SK-N-SH (cell line): ENCODE data around the gene CYTH4.

Experiments
- ELF1 ChIP-seq: IDR thresholded peaks from 2 replicates; pipeline ENCODE4 v1.4.0; 2012
- EP300 ChIP-seq, 2 experiments: IDR thresholded peaks; 2 replicates each; pipeline versions ENCODE4 v1.4.0 to v1.6.1; 2012; ENCODE audit warnings: borderline replicate concordance in 1 of 2, low read depth in 1 of 2, low read length in 1 of 2
- GABPA ChIP-seq: IDR thresholded peaks from 2 replicates; pipeline ENCODE4 v1.4.0; 2012; ENCODE audit warnings: low read depth, mild to moderate bottlenecking
- JUND ChIP-seq: IDR thresholded peaks from 2 replicates; pipeline ENCODE4 v1.4.0; 2012
- NRF1 ChIP-seq: IDR thresholded peaks from 2 replicates; pipeline ENCODE4 v1.6.1; 2012; ENCODE audit warnings: low read depth, mild to moderate bottlenecking, low read length
- RAD21 ChIP-seq: IDR thresholded peaks from 2 replicates; pipeline ENCODE4 v1.6.1; 2012; ENCODE audit warnings: mild to moderate bottlenecking, low read length
- SMC3 ChIP-seq: IDR thresholded peaks from 2 replicates; pipeline ENCODE4 v1.6.1; 2012; ENCODE audit warnings: low read depth, low read length, improper control_type of control experiment
- TEAD4 ChIP-seq: IDR thresholded peaks from 2 replicates; pipeline ENCODE4 v1.4.0; 2012; ENCODE audit warnings: mild to moderate bottlenecking, borderline replicate concordance; ENCODE audit not compliant: insufficient read depth
- TF ChIP-seq, protein P1 (sequence below): fragments of 200-600 bp; sonication (generic); IDR thresholded peaks from 2 replicates; pipeline ENCODE4 v1.6.1; 2017; ENCODE audit warnings: antibody characterized with exemption, mild to moderate bottlenecking, moderate library complexity
- TF ChIP-seq, protein P2 (sequence below): fragments of 150-350 bp; IDR thresholded peaks from 2 replicates; pipeline ENCODE4 v1.6.1; 2017; ENCODE audit warnings: antibody characterized with exemption, low read length, low read depth, borderline replicate concordance
- TF ChIP-seq, protein P3 (sequence below): IDR thresholded peaks from 2 replicates; pipeline ENCODE4 v1.4.0; 2012; ENCODE audit warnings: low read depth, borderline replicate concordance
- TF ChIP-seq, protein P4 (sequence below): IDR thresholded peaks from 2 replicates; pipeline ENCODE4 v1.6.1; 2012; ENCODE audit warnings: mild to moderate bottlenecking, low read depth, low read length, moderate library complexity
- TF ChIP-seq, protein P5 (sequence below): fragments of 150-350 bp; IDR thresholded peaks from 2 replicates; pipeline ENCODE4 v1.6.1; 2016; ENCODE audit warnings: mild to moderate bottlenecking, low read depth, low read length

DNA sequence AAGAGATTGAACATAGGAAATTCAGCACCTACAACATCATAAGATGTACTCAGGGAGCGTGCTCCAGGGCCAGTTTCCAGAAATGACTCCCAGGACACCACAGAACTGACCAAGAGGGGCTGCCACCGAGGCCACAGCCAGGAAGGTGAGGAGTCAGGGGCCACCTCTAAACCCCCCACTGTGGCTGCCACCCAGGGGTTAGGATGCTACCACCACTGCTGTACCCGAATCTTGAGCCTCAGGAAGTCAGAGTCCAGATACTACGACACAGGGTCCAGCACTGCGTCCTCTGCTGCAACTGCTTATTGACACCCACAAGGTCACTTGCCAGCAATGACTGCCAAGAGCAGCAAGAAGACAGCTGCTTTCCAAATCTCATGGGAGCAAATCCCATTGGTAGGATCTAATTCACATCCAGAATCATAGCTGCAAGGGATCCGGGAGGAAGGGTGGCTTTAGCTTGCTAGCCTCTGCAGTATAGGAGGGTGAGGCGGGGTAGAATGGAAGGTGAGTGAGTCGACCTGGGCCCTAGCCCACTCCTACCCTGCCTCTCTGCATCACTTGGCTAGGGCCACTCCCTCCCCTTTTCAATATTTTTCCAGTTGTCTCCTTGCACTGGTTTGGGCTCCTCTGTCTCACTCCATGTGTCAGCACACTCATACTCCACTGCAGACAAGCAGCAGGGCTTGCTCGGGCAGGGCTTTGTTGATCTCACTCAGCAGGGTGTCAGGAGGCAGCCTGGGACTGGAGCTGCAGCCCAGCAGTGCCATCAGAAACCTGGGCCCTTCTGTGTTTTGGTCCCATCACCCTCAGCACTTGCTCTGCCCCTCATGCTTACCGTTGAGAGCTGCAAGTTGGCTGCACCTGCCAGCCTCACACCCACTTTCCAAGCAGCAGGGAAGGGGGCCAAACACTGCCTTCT lies 18.1 kb upstream of the CYTH4 start:
- TF ChIP-seq, protein P1, sequence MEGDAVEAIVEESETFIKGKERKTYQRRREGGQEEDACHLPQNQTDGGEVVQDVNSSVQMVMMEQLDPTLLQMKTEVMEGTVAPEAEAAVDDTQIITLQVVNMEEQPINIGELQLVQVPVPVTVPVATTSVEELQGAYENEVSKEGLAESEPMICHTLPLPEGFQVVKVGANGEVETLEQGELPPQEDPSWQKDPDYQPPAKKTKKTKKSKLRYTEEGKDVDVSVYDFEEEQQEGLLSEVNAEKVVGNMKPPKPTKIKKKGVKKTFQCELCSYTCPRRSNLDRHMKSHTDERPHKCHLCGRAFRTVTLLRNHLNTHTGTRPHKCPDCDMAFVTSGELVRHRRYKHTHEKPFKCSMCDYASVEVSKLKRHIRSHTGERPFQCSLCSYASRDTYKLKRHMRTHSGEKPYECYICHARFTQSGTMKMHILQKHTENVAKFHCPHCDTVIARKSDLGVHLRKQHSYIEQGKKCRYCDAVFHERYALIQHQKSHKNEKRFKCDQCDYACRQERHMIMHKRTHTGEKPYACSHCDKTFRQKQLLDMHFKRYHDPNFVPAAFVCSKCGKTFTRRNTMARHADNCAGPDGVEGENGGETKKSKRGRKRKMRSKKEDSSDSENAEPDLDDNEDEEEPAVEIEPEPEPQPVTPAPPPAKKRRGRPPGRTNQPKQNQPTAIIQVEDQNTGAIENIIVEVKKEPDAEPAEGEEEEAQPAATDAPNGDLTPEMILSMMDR = no peak
- TF ChIP-seq ELF1 (no peak), TEAD4 (no peak), EP300 (IDR thresholded peaks at IDR 0.05; ENCODE audit: borderline replicate concordance in 1 of 2, low read depth in 1 of 2, low read length in 1 of 2) (no peak), JUND (no peak), SMC3 (no peak), RAD21 (no peak), GABPA (no peak), NRF1 (no peak)
- TF ChIP-seq, protein P2, sequence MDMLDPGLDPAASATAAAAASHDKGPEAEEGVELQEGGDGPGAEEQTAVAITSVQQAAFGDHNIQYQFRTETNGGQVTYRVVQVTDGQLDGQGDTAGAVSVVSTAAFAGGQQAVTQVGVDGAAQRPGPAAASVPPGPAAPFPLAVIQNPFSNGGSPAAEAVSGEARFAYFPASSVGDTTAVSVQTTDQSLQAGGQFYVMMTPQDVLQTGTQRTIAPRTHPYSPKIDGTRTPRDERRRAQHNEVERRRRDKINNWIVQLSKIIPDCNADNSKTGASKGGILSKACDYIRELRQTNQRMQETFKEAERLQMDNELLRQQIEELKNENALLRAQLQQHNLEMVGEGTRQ = no peak
- TF ChIP-seq, protein P3, sequence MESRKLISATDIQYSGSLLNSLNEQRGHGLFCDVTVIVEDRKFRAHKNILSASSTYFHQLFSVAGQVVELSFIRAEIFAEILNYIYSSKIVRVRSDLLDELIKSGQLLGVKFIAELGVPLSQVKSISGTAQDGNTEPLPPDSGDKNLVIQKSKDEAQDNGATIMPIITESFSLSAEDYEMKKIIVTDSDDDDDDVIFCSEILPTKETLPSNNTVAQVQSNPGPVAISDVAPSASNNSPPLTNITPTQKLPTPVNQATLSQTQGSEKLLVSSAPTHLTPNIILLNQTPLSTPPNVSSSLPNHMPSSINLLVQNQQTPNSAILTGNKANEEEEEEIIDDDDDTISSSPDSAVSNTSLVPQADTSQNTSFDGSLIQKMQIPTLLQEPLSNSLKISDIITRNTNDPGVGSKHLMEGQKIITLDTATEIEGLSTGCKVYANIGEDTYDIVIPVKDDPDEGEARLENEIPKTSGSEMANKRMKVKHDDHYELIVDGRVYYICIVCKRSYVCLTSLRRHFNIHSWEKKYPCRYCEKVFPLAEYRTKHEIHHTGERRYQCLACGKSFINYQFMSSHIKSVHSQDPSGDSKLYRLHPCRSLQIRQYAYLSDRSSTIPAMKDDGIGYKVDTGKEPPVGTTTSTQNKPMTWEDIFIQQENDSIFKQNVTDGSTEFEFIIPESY = no peak
- TF ChIP-seq, protein P4, sequence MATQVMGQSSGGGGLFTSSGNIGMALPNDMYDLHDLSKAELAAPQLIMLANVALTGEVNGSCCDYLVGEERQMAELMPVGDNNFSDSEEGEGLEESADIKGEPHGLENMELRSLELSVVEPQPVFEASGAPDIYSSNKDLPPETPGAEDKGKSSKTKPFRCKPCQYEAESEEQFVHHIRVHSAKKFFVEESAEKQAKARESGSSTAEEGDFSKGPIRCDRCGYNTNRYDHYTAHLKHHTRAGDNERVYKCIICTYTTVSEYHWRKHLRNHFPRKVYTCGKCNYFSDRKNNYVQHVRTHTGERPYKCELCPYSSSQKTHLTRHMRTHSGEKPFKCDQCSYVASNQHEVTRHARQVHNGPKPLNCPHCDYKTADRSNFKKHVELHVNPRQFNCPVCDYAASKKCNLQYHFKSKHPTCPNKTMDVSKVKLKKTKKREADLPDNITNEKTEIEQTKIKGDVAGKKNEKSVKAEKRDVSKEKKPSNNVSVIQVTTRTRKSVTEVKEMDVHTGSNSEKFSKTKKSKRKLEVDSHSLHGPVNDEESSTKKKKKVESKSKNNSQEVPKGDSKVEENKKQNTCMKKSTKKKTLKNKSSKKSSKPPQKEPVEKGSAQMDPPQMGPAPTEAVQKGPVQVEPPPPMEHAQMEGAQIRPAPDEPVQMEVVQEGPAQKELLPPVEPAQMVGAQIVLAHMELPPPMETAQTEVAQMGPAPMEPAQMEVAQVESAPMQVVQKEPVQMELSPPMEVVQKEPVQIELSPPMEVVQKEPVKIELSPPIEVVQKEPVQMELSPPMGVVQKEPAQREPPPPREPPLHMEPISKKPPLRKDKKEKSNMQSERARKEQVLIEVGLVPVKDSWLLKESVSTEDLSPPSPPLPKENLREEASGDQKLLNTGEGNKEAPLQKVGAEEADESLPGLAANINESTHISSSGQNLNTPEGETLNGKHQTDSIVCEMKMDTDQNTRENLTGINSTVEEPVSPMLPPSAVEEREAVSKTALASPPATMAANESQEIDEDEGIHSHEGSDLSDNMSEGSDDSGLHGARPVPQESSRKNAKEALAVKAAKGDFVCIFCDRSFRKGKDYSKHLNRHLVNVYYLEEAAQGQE = no peak
- TF ChIP-seq, protein P5, sequence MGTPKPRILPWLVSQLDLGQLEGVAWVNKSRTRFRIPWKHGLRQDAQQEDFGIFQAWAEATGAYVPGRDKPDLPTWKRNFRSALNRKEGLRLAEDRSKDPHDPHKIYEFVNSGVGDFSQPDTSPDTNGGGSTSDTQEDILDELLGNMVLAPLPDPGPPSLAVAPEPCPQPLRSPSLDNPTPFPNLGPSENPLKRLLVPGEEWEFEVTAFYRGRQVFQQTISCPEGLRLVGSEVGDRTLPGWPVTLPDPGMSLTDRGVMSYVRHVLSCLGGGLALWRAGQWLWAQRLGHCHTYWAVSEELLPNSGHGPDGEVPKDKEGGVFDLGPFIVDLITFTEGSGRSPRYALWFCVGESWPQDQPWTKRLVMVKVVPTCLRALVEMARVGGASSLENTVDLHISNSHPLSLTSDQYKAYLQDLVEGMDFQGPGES = no peak
